ENCODE measurements around the gene ANKRD11. TPM values are rescaled to one million over a fixed set of nuclear protein-coding genes. Genes with fewer than 3 reads are reported as not detected.

The ANKRD11 gene
- total RNA-seq, 1 donor from 2014 or later = 367 TPM

GRCh38 chr16:89313583-89313982 is 176.8 kb downstream of the ANKRD11 start:
- Mint-ChIP-seq H3K36me3 (ENCODE audit: unreplicated experiment) (peaks cover 13% of the 10 kb centered on the region), H3K9me3 (ENCODE audit: unreplicated experiment) (peaks cover 71% of the 10 kb centered on the region), H3K27ac (ENCODE audit: unreplicated experiment) (peak overlapping the region; percentile 95), H3K27me3 (ENCODE audit: unreplicated experiment) (peaks cover 34% of the 10 kb centered on the region), H3K4me1 (ENCODE audit: low read depth, unreplicated experiment) (peaks cover 63% of the 10 kb centered on the region), H3K4me3 (ENCODE audit: unreplicated experiment) (peak overlapping the region; percentile 81)
- no peak for DNase-seq
- no peak for TF ChIP-seq CTCF (IDR thresholded peaks at IDR 0.05; ENCODE audit: partially characterized antibody, unreplicated experiment)

- DNase-seq = no peak
- Mint-ChIP-seq H3K4me1 (ENCODE audit: low read depth, unreplicated experiment) (peaks cover 64% of the 10 kb centered on the region), H3K27ac (ENCODE audit: unreplicated experiment) (peak overlapping the region; percentile 95), H3K9me3 (ENCODE audit: unreplicated experiment) (peaks cover 67% of the 10 kb centered on the region), H3K4me3 (ENCODE audit: unreplicated experiment) (peak overlapping the region; percentile 81), H3K36me3 (ENCODE audit: unreplicated experiment) (peaks cover 5% of the 10 kb centered on the region), H3K27me3 (ENCODE audit: unreplicated experiment) (peaks cover 32% of the 10 kb centered on the region)
- no peak for TF ChIP-seq CTCF (IDR thresholded peaks at IDR 0.05; ENCODE audit: partially characterized antibody, unreplicated experiment)
Observed at GRCh38 chr16:89312598-89313299, 177.6 kb downstream of the ANKRD11 start.

DNA sequence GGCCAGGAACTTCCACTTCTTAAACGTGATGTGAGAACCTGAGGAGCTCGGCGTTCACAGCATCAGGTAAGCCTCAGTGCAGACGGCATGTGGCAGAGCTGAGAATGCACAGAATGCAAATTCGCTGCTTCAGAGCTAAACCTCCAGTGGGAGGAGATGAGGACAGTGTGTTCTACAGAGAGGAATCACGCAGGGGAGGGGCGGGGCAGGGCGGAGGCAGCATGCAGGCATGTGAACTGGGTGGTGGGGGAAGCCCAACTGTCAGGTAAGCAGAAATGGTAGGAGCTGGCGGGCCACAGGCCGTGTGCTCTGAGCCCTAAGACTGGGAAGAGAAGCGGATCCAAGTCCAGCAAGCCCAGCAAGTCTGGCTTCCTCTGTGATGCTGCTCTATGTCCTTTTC is 178.2 kb downstream of the ANKRD11 start:
- Mint-ChIP-seq H3K4me3 (ENCODE audit: unreplicated experiment) (no peak overlapping the region), H3K36me3 (ENCODE audit: unreplicated experiment) (peaks cover 5% of the 10 kb centered on the region), H3K27me3 (ENCODE audit: unreplicated experiment) (peaks cover 33% of the 10 kb centered on the region), H3K27ac (ENCODE audit: unreplicated experiment) (peak overlapping the region; percentile 22), H3K9me3 (ENCODE audit: unreplicated experiment) (peaks cover 65% of the 10 kb centered on the region), H3K4me1 (ENCODE audit: low read depth, unreplicated experiment) (peaks cover 61% of the 10 kb centered on the region)
- no peak for DNase-seq
- TF ChIP-seq CTCF (IDR thresholded peaks at IDR 0.05; ENCODE audit: partially characterized antibody, unreplicated experiment) = no peak

DNA sequence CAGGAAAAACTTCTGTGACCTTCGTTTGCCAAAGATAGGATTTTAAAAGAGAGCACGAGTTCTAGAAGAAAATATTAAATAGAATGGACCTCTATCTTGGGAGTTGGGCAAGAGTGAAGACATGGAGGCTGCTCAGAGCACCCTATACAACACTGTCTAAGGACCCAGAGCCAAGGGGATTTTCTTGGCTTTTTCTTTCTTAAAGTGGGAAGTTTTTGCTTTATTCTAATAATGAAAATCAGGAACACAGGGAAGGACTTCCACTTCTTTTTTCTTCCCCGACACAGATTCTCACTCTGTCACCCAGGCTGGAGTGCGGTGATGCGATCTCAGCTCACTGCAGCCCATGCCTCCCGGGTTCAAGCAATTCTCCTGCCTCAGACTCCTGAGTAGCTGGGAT is 178.7 kb downstream of the ANKRD11 start:
- peak overlapping the region; percentile 24 for H3K27ac Mint-ChIP-seq (ENCODE audit: unreplicated experiment)
- no peak for TF ChIP-seq CTCF (IDR thresholded peaks at IDR 0.05; ENCODE audit: partially characterized antibody, unreplicated experiment)

GRCh38 chr16:89309438-89310122 is 180.8 kb downstream of the ANKRD11 start:
- Mint-ChIP-seq H3K4me1 (ENCODE audit: low read depth, unreplicated experiment) (peaks cover 37% of the 10 kb centered on the region), H3K9me3 (ENCODE audit: unreplicated experiment) (peaks cover 48% of the 10 kb centered on the region), H3K27me3 (ENCODE audit: unreplicated experiment) (peaks cover 31% of the 10 kb centered on the region), H3K36me3 (ENCODE audit: unreplicated experiment) (peaks cover 5% of the 10 kb centered on the region), H3K27ac (ENCODE audit: unreplicated experiment) (peak overlapping the region; percentile 55), H3K4me3 (ENCODE audit: unreplicated experiment) (no peak overlapping the region)
- TF ChIP-seq CTCF (IDR thresholded peaks at IDR 0.05; ENCODE audit: partially characterized antibody, unreplicated experiment) = no peak
- DNase-seq = no peak

More for the DNA sequence above, 178.7 kb downstream of the ANKRD11 start:
- DNase-seq = no peak
- peaks cover 5% of the 10 kb centered on the region for H3K36me3 Mint-ChIP-seq (ENCODE audit: unreplicated experiment)
- peaks cover 63% of the 10 kb centered on the region for H3K9me3 Mint-ChIP-seq (ENCODE audit: unreplicated experiment)
- peak overlapping the region; percentile 22 for H3K4me3 Mint-ChIP-seq (ENCODE audit: unreplicated experiment)
- peaks cover 56% of the 10 kb centered on the region for H3K4me1 Mint-ChIP-seq (ENCODE audit: low read depth, unreplicated experiment)
- H3K27me3 Mint-ChIP-seq (ENCODE audit: unreplicated experiment) = peaks cover 33% of the 10 kb centered on the region
